ENCODE data around the gene PREX1. TPM values are rescaled to one million over a fixed set of nuclear protein-coding genes. Genes with fewer than 3 reads are reported as not detected.
A peak's percentile ranks its signal among the peaks of the same experiment; 100 is the strongest.

Gene PREX1
- total RNA-seq (65.7 and 72.9 TPM in 2 replicates), polyA plus RNA-seq (51.3 and 53.6 TPM in 2 replicates), polyA minus RNA-seq (75.8 and 82.4 TPM in 2 replicates), Bru-seq, nascent RNA (percentile 79 among the genes with signal in this experiment), BruChase-seq, experiment 1, labeled RNA remaining after a 6-hour chase (percentile 79 among the genes with signal in this experiment), BruChase-seq, experiment 2, labeled RNA remaining after a 2-hour chase (percentile 73 among the genes with signal in this experiment)
- 35.4 and 43.2 TPM in 2 replicates for polyA plus RNA-seq (2011; cell fraction: cytosol; rRNA removed)
- 86.0 and 95.1 TPM in 2 replicates for polyA plus RNA-seq (2011; cell fraction: nucleus; rRNA removed)
- 54.7 and 68.3 TPM in 2 replicates for polyA plus RNA-seq (2012)
- 10.0 TPM for polyA minus RNA-seq (2011; cell fraction: cytosol; rRNA and poly(A)+ RNA removed)
- 69.8 and 84.1 TPM in 2 replicates for polyA minus RNA-seq (2011; cell fraction: nucleus; rRNA and poly(A)+ RNA removed)
- long read RNA-seq, full-length matches to known transcripts, result 10 of 134 reads
- long read RNA-seq, partial matches to known transcripts, result 34 of 134 reads
- long read RNA-seq, other reads (novel, unspliced or antisense), result 90 of 134 reads

DNA sequence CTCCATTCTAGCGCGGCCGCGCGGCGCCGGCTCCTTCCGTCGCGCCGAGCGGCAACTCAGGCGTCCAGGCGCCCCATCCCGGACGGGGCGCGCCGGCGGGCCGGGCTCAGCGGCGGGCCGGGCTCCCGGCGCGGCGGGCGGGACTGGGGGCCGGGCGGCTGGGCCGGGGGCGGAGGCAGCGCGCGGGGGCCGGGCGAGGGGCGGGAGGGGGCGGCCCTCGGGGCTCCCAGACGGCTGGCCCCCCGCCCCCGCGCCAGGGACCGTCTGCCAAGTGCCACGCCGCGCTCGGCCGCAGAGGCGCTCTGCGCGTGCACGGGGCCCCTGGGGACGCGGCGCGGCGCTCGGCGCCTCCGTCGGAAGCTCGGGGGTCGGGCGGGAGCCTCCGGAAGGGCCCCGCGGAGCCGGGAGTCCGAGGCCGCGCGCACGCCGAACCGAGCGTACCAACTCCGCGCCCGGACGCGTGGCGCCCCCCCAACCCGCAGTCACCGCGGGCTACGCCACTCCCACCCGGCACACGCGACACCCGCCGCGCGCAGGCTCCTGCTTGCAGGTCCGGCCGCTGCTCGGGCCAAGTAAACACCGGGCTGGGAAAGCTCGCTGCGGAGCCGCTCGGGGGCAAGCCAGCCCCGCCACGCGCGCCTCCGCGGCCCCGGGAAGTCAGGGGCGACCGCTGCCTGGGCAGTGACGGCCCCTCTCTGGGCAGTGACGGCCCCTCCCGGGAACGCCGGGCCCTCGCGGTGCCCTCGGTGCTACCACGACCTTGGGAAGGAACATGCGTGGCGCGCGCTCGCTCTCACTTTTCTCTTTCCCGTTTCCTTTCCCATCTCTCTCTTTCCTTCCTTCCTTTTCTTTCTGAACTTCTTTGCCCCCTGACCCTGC is at the start of gene PREX1:
Gene PREX1 (minus strand): TSS at position 145 of the 879 bp plus-strand sequence. CDS start 139 bp downstream, at position 6.
- Histone ChIP-seq H4K20me1 (replicated peaks; ENCODE audit: control insufficient read depth, extremely low read depth, insufficient read depth, low read length) (no peaks in the 10 kb centered on the region), H3K4me2 (ENCODE audit: insufficient read depth, low read length) (peak within 1 kb of the TSS; percentile 89), H3K4me3 (replicated peaks in 1 of 3; ENCODE audit: insufficient read depth in 1 of 3, low read depth in 1 of 3, low read length in 3 of 3) (peak within 1 kb of the TSS; percentile 85 to 92 (median 92)), H3K9me1 (replicated peaks; ENCODE audit: control insufficient read depth, extremely low read depth, insufficient read depth, low read length) (no peaks in the 10 kb centered on the region), H3K36me3 (ENCODE audit: control insufficient read depth in 2 of 2, extremely low read depth in 1 of 2, insufficient read depth in 2 of 2, low read length in 2 of 2) (no peaks in the 10 kb centered on the region), H2AFZ (ENCODE audit: low read depth, low read length) (peak within 1 kb of the TSS; percentile 41), H3K9me3 (replicated peaks; ENCODE audit: control insufficient read depth, insufficient read depth, low read length) (no peaks in the 10 kb centered on the region), H3K79me2 (ENCODE audit: control insufficient read depth, insufficient read depth, low read length) (peaks cover 38% of the 10 kb centered on the region), H3K27me3 (ENCODE audit: control insufficient read depth in 2 of 2, insufficient read depth in 2 of 2, low read length in 2 of 2) (no peaks in the 10 kb centered on the region), H3K9ac (replicated peaks; ENCODE audit: extremely low read depth, insufficient read depth, low read length) (peak within 1 kb of the TSS; percentile 91), H3K27ac (ENCODE audit: insufficient read depth, low read depth, low read length) (peak within 1 kb of the TSS; percentile 67), H3K4me1 (ENCODE audit: control insufficient read depth, extremely low read depth, insufficient read depth, low read length) (peaks cover 46% of the 10 kb centered on the region)
- FAIRE-seq, result peak; percentile 65
- intact Hi-C loops (cut with micrococcal nuclease) (loop anchor here (1.0 to 5.0 kb wide), 4 partner anchors 13 to 171 kb away; no protein-coding TSS in a partner anchor), dilution Hi-C loops (cut with MboI; ENCODE audit: extremely low pct_ligation_motif_present, low sequenced_read_pairs) (no loop called here)
- POLR2A ChIA-PET, result interaction anchor here (0.7 to 1.4 kb wide), 2 partner anchors 10 to 17 kb away, joined by 5 to 6 read pairs; no protein-coding TSS in a partner anchor
- BruUV-seq (replicated peaks), result no TSS peak
- peak; percentile 81 for DNase-seq (ENCODE audit: low read depth, low spot score)
- CTCF ChIA-PET, result interaction anchor here (0.7 to 4.9 kb wide), 8 partner anchors 13 to 171 kb away, joined by 3 to 43 read pairs (median 5); no protein-coding TSS in a partner anchor
- TF ChIP-seq POLR2AphosphoS5 (IDR thresholded peaks at IDR 0.05; ENCODE audit: insufficient read depth, low read depth, low read length) (peak; percentile 87), MYC (IDR thresholded peaks at IDR 0.05; ENCODE audit: low read depth, low read length) (no peak), POLR2A (IDR thresholded peaks at IDR 0.05; ENCODE audit: low read depth, low read length) (peak; percentile 83), JUN (IDR thresholded peaks at IDR 0.05; ENCODE audit: borderline replicate concordance, insufficient read depth, insufficient read length, low read depth) (no peak)
